ENCODE data around the gene GLRA1.
A peak's percentile ranks its signal among the peaks of the same experiment; 100 is the strongest.

GLRA1 gene

DNA sequence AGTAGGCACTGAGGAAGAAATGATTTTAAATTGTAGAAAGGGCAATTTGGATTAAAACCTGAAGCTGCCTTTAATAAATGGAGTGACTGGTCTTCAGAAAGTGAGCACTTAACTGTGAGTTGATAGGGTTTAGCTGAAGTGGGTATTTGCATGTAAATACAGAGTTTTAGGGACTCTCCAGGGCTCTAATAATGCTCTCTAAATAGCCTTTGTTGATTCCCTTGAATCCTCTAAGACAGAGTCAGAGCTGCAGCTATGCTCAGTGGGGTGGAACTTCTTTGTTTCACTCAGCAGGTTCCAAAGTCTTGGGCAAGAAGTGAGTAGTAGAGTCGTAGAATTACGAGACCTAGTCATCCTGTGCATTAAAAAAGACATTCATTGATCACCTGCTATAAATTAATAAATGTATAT is 21.4 kb downstream of the GLRA1 start:
- DNase-seq (ENCODE audit: low spot score): peak; percentile 52
- TF ChIP-seq, protein P1, sequence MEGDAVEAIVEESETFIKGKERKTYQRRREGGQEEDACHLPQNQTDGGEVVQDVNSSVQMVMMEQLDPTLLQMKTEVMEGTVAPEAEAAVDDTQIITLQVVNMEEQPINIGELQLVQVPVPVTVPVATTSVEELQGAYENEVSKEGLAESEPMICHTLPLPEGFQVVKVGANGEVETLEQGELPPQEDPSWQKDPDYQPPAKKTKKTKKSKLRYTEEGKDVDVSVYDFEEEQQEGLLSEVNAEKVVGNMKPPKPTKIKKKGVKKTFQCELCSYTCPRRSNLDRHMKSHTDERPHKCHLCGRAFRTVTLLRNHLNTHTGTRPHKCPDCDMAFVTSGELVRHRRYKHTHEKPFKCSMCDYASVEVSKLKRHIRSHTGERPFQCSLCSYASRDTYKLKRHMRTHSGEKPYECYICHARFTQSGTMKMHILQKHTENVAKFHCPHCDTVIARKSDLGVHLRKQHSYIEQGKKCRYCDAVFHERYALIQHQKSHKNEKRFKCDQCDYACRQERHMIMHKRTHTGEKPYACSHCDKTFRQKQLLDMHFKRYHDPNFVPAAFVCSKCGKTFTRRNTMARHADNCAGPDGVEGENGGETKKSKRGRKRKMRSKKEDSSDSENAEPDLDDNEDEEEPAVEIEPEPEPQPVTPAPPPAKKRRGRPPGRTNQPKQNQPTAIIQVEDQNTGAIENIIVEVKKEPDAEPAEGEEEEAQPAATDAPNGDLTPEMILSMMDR (IDR thresholded peaks at IDR 0.05; ENCODE audit: extremely low read depth, insufficient read depth, missing control alignments): no peak
- in situ Hi-C loops (cut with MboI; ENCODE audit: low pct_unique_long_range_greater_than_20kb, low sequenced_read_pairs, unreplicated experiment): no loop called here

DNA sequence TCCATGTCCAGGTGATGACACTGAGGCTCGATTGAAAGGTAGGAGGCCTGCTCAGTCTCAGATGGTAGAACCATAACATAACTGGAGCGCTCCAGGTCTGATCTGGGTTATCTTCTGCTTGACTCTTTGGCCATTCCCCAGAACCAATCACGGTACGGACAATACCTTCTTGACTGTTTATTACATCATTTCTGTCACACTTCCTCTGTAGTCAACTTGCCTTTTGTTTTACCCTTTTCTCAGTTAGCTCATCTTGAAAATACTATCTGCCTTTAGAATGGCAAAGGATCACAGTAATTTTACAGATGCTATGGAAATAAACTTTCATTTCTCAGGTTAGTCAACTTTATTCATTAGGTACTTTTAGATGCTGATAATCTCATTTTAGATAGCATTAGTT is 22.4 kb downstream of the GLRA1 start:
- peak; percentile 46 for DNase-seq (ENCODE audit: low spot score)
- TF ChIP-seq, protein P1 (IDR thresholded peaks at IDR 0.05; ENCODE audit: extremely low read depth, insufficient read depth, missing control alignments): no peak
- in situ Hi-C loops (cut with MboI; ENCODE audit: low pct_unique_long_range_greater_than_20kb, low sequenced_read_pairs, unreplicated experiment): no loop called here

DNA sequence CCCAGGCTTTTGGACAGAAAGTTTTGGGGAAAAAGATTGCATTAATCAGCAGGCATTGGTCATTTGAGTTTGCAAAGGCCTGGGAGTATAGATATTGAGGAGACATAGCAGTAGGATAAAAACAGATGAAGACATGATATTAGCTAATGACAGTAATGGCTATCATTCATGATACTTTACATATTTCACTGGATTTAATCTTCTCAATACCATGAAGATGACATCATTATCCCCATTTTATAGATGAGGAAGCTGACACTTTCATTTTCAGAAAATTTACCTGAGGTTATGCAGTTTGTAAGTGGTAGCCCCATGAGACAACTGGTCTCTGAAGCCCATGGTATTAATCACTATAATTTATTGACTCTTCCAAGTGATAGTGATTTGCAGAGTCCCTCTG is 23.0 kb downstream of the GLRA1 start:
- in situ Hi-C loops (cut with MboI; ENCODE audit: low pct_unique_long_range_greater_than_20kb, low sequenced_read_pairs, unreplicated experiment): no loop called here
- TF ChIP-seq, protein P1 (IDR thresholded peaks at IDR 0.05; ENCODE audit: extremely low read depth, insufficient read depth, missing control alignments): no peak

DNA sequence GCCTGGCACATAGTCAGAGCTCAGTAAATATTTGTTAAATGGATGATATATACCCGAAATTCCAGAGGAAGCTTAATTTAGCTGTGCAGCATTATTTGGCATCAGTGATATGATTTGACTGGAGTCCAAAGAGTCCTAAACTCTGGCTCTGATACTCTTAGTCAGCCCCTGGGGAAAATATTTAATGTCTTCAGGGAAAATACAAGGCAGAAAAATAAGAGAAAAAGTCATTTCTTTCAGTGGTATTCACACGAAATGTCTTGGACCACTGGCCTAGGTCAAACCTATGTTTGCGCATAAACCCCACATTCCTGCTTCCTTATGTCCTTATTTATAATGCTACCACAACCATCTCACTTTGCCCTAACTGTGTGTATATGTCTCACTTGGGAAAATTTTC is 23.8 kb downstream of the GLRA1 start:
- DNase-seq (ENCODE audit: low spot score): no peak
- in situ Hi-C loops (cut with MboI; ENCODE audit: low pct_unique_long_range_greater_than_20kb, low sequenced_read_pairs, unreplicated experiment): no loop called here
- TF ChIP-seq, protein P1 (IDR thresholded peaks at IDR 0.05; ENCODE audit: extremely low read depth, insufficient read depth, missing control alignments): no peak

More for the DNA sequence above, 23.0 kb downstream of the GLRA1 start:
- no peak for DNase-seq (ENCODE audit: low spot score)

DNA sequence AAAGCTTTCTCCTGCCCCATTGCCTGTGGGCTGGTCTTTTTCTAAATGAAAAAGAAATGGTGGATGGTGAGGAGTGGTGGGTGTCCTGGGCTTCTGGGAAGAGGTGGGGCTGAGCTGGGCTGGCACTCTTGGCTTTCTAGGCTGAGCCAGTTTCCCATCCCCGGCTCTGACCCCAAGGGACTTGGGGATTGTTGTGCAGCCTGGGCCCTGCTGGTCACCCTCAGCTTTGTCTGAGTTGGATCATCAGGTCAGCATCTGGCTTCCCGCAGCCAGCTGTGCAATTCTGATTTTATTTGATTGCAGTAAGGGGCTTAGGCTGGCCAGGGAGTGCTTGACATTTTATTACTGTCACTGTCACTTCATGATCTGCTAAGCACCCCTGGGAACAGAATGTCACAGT is 25.3 kb downstream of the GLRA1 start:
- TF ChIP-seq, protein P1 (IDR thresholded peaks at IDR 0.05; ENCODE audit: extremely low read depth, insufficient read depth, missing control alignments): no peak
- in situ Hi-C loops (cut with MboI; ENCODE audit: low pct_unique_long_range_greater_than_20kb, low sequenced_read_pairs, unreplicated experiment): no loop called here
- no peak for DNase-seq (ENCODE audit: low spot score)

DNA sequence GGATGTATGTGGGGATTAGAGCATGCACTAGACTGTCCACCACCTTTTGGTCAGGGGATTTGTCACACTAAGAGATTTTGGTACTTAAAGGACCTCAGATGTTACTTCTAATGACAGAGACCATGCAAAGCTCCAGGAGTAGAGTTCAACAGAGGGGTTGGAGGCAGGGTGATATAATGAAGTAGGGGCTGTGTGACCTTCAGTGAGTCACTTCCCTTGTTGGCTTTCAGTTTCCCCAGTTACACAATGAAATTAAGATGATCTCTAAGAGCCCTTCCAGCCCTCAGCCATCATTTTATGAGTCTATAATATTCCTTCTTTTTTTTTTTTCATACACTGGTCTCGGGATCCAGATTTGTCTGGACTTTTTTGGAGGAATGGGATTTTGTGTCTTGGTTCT is 26.8 kb downstream of the GLRA1 start:
- TF ChIP-seq, protein P1 (IDR thresholded peaks at IDR 0.05; ENCODE audit: extremely low read depth, insufficient read depth, missing control alignments): no peak
- in situ Hi-C loops (cut with MboI; ENCODE audit: low pct_unique_long_range_greater_than_20kb, low sequenced_read_pairs, unreplicated experiment): no loop called here
- DNase-seq (ENCODE audit: low spot score): no peak

DNA sequence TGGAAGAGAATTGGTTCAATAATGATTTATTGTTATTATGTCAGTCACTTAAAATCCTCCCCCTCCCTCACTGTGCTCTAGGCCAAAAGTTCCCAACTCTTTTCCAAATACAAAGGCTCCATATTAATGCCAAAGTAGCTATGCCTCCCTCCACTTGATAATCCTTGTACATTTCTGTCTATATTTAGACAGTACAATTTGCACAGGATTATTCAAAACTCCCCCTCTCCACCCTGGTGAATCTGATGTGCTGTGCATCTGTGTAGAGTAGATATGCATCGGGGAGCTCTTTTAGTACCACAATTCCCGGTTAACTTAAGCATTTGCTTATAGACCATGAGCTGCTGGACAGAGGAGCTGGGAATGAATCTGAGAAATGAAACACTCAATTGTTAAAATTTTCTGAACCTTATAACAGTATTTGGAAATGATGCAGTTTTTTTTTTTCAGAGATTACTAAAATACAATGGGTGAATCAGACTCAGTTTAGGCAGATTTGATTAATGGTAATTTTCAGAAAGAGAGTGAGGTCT is 27.6 kb downstream of the GLRA1 start:
- in situ Hi-C loops (cut with MboI; ENCODE audit: low pct_unique_long_range_greater_than_20kb, low sequenced_read_pairs, unreplicated experiment): no loop called here
- no peak for DNase-seq (ENCODE audit: low spot score)
- TF ChIP-seq, protein P1 (IDR thresholded peaks at IDR 0.05; ENCODE audit: extremely low read depth, insufficient read depth, missing control alignments): no peak

All from GM13977 (cell line).